Fibroblast of the aortic adventitia (primary cell): Measurements from ENCODE around the gene SLC25A39. TPM values are rescaled to one million over a fixed set of nuclear protein-coding genes. Genes with fewer than 3 reads are reported as not detected.

Experiments
- DNase-seq: peaks from one replicate; pipeline ENCODE4 v3.0.0-alpha.2; 2010; ENCODE audit warnings: low read depth
- H3K4me3 ChIP-seq: 2 replicates; pipeline ENCODE4 v1.5.1; 2011; ENCODE audit warnings: low read depth, mild to moderate bottlenecking, control low read depth, low read length, moderate library complexity
- total RNA-seq: library from RNA; depleted of rRNA; stranded (reverse); fragments of >200 nt; gene quantifications from 2 replicates; pipeline ENCODE4 v1.2.3, GENCODE V29; 2012; ENCODE audit warnings: low replicate concordance
- TF ChIP-seq, protein P1 (sequence below): IDR thresholded peaks from 2 replicates; pipeline ENCODE4 v1.5.1; 2011; ENCODE audit warnings: mild to moderate bottlenecking, low read length, control low read depth, inconsistent platforms; ENCODE audit not compliant: insufficient read depth

Gene SLC25A39
- total RNA-seq, 1 donor, result 61.5 TPM

DNA sequence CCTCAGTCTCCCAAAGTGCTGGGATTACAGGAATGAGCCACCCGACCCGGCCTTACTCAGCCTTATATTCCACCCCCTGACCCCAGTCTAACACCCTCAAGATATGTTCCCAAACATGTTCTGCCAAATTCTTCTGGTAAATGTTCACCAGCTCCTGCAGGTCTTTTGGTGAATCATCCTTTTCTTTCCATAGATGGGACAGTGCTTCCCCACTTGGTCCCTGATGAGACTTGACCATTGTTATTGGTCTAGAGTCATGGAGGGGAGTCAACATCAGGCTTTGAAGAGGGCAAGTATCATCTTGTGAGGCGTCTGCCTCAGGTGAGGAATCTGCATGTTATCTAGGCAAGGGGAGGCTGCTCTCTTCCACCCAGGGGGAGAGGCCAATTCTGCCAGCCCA is 26.6 kb downstream of the SLC25A39 start:
- no peak for DNase-seq
- H3K4me3 ChIP-seq, result no peak overlapping the region
- TF ChIP-seq, protein P1, sequence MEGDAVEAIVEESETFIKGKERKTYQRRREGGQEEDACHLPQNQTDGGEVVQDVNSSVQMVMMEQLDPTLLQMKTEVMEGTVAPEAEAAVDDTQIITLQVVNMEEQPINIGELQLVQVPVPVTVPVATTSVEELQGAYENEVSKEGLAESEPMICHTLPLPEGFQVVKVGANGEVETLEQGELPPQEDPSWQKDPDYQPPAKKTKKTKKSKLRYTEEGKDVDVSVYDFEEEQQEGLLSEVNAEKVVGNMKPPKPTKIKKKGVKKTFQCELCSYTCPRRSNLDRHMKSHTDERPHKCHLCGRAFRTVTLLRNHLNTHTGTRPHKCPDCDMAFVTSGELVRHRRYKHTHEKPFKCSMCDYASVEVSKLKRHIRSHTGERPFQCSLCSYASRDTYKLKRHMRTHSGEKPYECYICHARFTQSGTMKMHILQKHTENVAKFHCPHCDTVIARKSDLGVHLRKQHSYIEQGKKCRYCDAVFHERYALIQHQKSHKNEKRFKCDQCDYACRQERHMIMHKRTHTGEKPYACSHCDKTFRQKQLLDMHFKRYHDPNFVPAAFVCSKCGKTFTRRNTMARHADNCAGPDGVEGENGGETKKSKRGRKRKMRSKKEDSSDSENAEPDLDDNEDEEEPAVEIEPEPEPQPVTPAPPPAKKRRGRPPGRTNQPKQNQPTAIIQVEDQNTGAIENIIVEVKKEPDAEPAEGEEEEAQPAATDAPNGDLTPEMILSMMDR, result no peak

DNA sequence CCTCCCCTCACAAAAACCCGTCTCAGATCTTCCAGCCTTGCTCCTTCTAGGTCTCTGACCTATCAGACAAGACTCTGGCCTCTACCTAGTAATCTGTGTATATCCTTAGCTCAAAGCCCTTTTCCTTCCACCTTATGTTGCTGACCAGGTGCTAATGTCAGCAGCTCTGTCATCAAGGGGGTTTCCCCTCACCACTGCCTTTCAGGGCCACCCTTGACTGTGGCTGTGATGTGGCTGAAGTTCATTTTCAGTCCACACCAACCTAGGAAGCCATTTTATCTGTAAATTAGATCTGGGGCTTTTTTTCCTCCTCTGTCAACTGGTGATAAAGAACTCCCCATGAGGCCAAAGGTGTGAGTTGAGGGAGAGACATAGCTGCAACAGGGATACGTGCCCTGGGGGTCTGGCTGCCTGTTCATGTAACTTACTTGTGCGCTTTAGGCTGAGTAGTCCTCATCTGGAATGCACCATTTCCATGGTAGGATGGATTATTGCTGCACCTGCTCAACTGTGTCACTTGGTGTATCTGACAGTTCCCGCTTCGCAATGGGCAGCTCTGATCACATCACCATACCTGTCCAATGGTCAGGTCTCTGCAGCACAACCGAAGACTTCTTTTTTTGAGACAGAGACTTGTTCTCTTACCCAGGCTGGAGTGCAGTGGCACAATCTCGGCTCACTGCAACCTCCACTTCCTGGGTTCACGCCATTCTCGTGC is 31.0 kb downstream of the SLC25A39 start:
- TF ChIP-seq, protein P1, result no peak
- no peak overlapping the region for H3K4me3 ChIP-seq
- DNase-seq, result no peak

DNA sequence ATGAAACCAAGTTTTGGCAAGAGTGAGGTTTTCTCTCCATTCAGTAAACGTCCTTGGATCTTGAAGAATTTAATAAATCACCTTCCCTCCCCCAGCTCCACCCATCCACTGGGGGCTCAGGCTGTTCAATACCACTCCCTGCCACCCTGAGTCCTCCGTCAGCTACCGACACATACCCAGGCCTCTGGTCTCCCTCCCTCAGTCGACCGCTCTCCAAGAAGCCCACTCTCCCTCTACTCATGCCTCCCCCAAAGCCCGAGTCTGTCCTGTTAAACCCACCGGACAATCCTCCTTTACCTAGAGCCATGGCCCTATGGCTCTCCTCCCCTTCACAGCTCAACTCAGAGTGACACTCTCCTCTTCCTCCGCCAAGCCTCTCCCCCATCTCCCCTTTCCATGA is 37.0 kb downstream of the SLC25A39 start:
- DNase-seq, result no peak

GRCh38 chr17:44284024-44284400 is 40.6 kb downstream of the SLC25A39 start:
- TF ChIP-seq, protein P1, result no peak
- no peak overlapping the region for H3K4me3 ChIP-seq
- no peak for DNase-seq

More for the DNA sequence above, 37.0 kb downstream of the SLC25A39 start:
- TF ChIP-seq, protein P1, result no peak
- no peak overlapping the region for H3K4me3 ChIP-seq

GRCh38 chr17:44283344-44284023 is 41.1 kb downstream of the SLC25A39 start:
- H3K4me3 ChIP-seq, result no peak overlapping the region
- TF ChIP-seq, protein P1, result no peak
- no peak for DNase-seq

DNA sequence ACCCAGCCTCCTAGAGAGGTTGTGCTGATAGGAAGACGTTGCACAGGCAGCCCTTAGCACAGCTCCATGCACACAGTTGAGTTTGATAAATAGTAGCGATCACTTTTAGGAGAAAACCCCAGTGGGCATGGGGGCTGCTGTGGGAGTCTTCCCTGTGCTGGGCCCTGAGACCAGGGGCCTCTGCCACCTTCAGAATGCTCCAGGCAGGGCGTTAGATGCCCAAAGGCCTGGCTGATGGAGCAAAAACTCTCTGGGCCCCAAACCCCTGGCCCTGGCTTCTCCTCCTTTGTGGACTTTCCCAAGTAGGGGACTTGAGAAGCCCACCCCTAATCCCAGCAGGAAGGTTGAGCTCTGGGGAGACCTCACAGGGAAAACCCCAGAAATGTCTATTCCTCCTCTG is 42.4 kb downstream of the SLC25A39 start:
- H3K4me3 ChIP-seq, result no peak overlapping the region
- DNase-seq, result no peak
- TF ChIP-seq, protein P1, result no peak
